ENCODE measurements around the gene OSBPL2. TPM values are rescaled to one million over a fixed set of nuclear protein-coding genes. Genes with fewer than 3 reads are reported as not detected.

The OSBPL2 gene
- total and polyA plus RNA-seq, 2 donors (not counting 3 experiments of a cell fraction or from before 2014, with no cell fraction given): 13.1 to 33.0 TPM

GRCh38 chr20:62209850-62210495, 28.3 kb upstream of the OSBPL2 start:
- Histone ChIP-seq H3K9me3 (replicated peaks; ENCODE audit: control insufficient read depth, insufficient read depth, low read length) (no peaks in the 10 kb centered on the region), H3K4me2 (ENCODE audit: insufficient read depth, low read length) (no peak overlapping the region), H3K4me3 (replicated peaks in 1 of 3; ENCODE audit: insufficient read depth in 1 of 3, low read depth in 1 of 3, low read length in 3 of 3) (no peak overlapping the region), H3K4me1 (ENCODE audit: control insufficient read depth, extremely low read depth, insufficient read depth, low read length) (no peaks in the 10 kb centered on the region), H3K36me3 (ENCODE audit: control insufficient read depth in 2 of 2, extremely low read depth in 1 of 2, insufficient read depth in 2 of 2, low read length in 2 of 2) (no peaks in the 10 kb centered on the region), H3K9me1 (replicated peaks; ENCODE audit: control insufficient read depth, extremely low read depth, insufficient read depth, low read length) (no peaks in the 10 kb centered on the region), H3K79me2 (ENCODE audit: control insufficient read depth, insufficient read depth, low read length) (no peaks in the 10 kb centered on the region), H3K27ac (ENCODE audit: insufficient read depth, low read depth, low read length) (no peak overlapping the region), H2AFZ (ENCODE audit: low read depth, low read length) (no peak overlapping the region), H4K20me1 (replicated peaks; ENCODE audit: control insufficient read depth, extremely low read depth, insufficient read depth, low read length) (no peaks in the 10 kb centered on the region), H3K9ac (replicated peaks; ENCODE audit: extremely low read depth, insufficient read depth, low read length) (no peak overlapping the region), H3K27me3 (ENCODE audit: control insufficient read depth in 2 of 2, insufficient read depth in 2 of 2, low read length in 2 of 2) (no peaks in the 10 kb centered on the region)
- DNase-seq (ENCODE audit: low read depth, low spot score) (no peak), FAIRE-seq (no peak)
- BruUV-seq (replicated peaks): no TSS peak
- CTCF ChIA-PET: interaction anchor here (0.8 kb wide), 1 partner anchor 25 kb away, joined by 3 read pairs; no protein-coding TSS in a partner anchor
- POLR2A ChIA-PET: no interaction called here
- intact Hi-C loops (cut with micrococcal nuclease) (no loop called here), dilution Hi-C loops (cut with MboI; ENCODE audit: extremely low pct_ligation_motif_present, low sequenced_read_pairs) (no loop called here)
- TF ChIP-seq MYC (IDR thresholded peaks at IDR 0.05; ENCODE audit: low read depth, low read length) (no peak), MAX (IDR thresholded peaks at IDR 0.05; ENCODE audit: insufficient read depth, insufficient read length) (no peak), POLR2A (IDR thresholded peaks at IDR 0.05; ENCODE audit: low read depth, low read length) (no peak), CTCF (IDR thresholded peaks at IDR 0.05; ENCODE audit: extremely low read depth in 1 of 2, insufficient read depth in 1 of 2, low read depth in 1 of 2, low read length in 2 of 2) (no peak), EZH2 (IDR thresholded peaks at IDR 0.05; ENCODE audit: borderline replicate concordance, low read depth, low read length, severe bottlenecking) (no peak)

- Histone ChIP-seq H3K9ac (replicated peaks; ENCODE audit: extremely low read depth, insufficient read depth, low read length) (no peak overlapping the region), H3K9me1 (replicated peaks; ENCODE audit: control insufficient read depth, extremely low read depth, insufficient read depth, low read length) (no peaks in the 10 kb centered on the region), H3K27me3 (ENCODE audit: control insufficient read depth in 2 of 2, insufficient read depth in 2 of 2, low read length in 2 of 2) (no peaks in the 10 kb centered on the region), H2AFZ (ENCODE audit: low read depth, low read length) (no peak overlapping the region), H3K4me1 (ENCODE audit: control insufficient read depth, extremely low read depth, insufficient read depth, low read length) (no peaks in the 10 kb centered on the region), H3K4me2 (ENCODE audit: insufficient read depth, low read length) (no peak overlapping the region), H3K9me3 (replicated peaks; ENCODE audit: control insufficient read depth, insufficient read depth, low read length) (no peaks in the 10 kb centered on the region), H4K20me1 (replicated peaks; ENCODE audit: control insufficient read depth, extremely low read depth, insufficient read depth, low read length) (no peaks in the 10 kb centered on the region), H3K27ac (ENCODE audit: insufficient read depth, low read depth, low read length) (no peak overlapping the region), H3K79me2 (ENCODE audit: control insufficient read depth, insufficient read depth, low read length) (no peaks in the 10 kb centered on the region), H3K36me3 (ENCODE audit: control insufficient read depth in 2 of 2, extremely low read depth in 1 of 2, insufficient read depth in 2 of 2, low read length in 2 of 2) (no peaks in the 10 kb centered on the region), H3K4me3 (replicated peaks in 1 of 3; ENCODE audit: insufficient read depth in 1 of 3, low read depth in 1 of 3, low read length in 3 of 3) (no peak overlapping the region)
- intact Hi-C loops (cut with micrococcal nuclease): no loop called here
- ChIA-PET CTCF (no interaction called here), POLR2A (no interaction called here)
- TF ChIP-seq MYC (IDR thresholded peaks at IDR 0.05; ENCODE audit: low read depth, low read length): no peak
- TF ChIP-seq MAX (IDR thresholded peaks at IDR 0.05; ENCODE audit: insufficient read depth, insufficient read length): no peak
- TF ChIP-seq JUN (IDR thresholded peaks at IDR 0.05; ENCODE audit: borderline replicate concordance, insufficient read depth, insufficient read length, low read depth): no peak
- no peak for TF ChIP-seq POLR2A (IDR thresholded peaks at IDR 0.05; ENCODE audit: low read depth, low read length)
- no peak for TF ChIP-seq GATA2 (IDR thresholded peaks at IDR 0.05; ENCODE audit: insufficient read depth, insufficient read length, low read depth, low read length)
- TF ChIP-seq POLR2AphosphoS5 (IDR thresholded peaks at IDR 0.05; ENCODE audit: insufficient read depth, low read depth, low read length): no peak
- no peak for TF ChIP-seq CTCF (IDR thresholded peaks at IDR 0.05; ENCODE audit: extremely low read depth in 1 of 2, insufficient read depth in 1 of 2, low read depth in 1 of 2, low read length in 2 of 2)
- BruUV-seq (replicated peaks): no TSS peak
- DNase-seq (ENCODE audit: low read depth, low spot score) (no peak), FAIRE-seq (no peak)
- dilution Hi-C loops (cut with MboI; ENCODE audit: extremely low pct_ligation_motif_present, low sequenced_read_pairs): no loop called here
Measured at GRCh38 chr20:62210496-62210855, 27.8 kb upstream of the OSBPL2 start.

Data from endothelial cell of umbilical vein (primary cell).